GM12874 (cell line): ENCODE results near the gene STXBP1.

ENCODE experiments used
- TF ChIP-seq, protein P1 (sequence below): IDR thresholded peaks from 2 replicates; pipeline ENCODE4 v1.5.1; 2011; ENCODE audit warnings: low read depth, mild to moderate bottlenecking, control low read depth, low read length, moderate library complexity; ENCODE audit not compliant: insufficient read depth

The STXBP1 gene

DNA sequence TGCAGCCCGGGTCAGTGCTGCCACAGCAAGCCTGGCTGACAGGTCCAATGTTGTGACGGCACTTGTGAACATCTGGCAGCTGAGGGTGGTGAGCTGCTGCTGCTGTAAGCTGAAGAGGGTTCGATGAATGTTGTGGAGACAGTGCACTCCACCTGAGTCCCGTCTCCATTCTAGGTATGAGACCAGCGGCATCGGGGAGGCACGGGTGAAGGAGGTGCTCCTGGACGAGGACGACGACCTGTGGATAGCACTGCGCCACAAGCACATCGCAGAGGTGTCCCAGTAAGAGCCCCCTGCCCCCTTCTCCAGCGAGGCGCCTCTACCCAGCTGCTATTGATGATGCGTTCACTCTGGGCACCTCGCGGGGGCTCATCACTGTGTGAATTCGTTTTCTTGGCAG, 55.8 kb downstream of the STXBP1 start:
- TF ChIP-seq, protein P1, sequence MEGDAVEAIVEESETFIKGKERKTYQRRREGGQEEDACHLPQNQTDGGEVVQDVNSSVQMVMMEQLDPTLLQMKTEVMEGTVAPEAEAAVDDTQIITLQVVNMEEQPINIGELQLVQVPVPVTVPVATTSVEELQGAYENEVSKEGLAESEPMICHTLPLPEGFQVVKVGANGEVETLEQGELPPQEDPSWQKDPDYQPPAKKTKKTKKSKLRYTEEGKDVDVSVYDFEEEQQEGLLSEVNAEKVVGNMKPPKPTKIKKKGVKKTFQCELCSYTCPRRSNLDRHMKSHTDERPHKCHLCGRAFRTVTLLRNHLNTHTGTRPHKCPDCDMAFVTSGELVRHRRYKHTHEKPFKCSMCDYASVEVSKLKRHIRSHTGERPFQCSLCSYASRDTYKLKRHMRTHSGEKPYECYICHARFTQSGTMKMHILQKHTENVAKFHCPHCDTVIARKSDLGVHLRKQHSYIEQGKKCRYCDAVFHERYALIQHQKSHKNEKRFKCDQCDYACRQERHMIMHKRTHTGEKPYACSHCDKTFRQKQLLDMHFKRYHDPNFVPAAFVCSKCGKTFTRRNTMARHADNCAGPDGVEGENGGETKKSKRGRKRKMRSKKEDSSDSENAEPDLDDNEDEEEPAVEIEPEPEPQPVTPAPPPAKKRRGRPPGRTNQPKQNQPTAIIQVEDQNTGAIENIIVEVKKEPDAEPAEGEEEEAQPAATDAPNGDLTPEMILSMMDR: no peak

DNA sequence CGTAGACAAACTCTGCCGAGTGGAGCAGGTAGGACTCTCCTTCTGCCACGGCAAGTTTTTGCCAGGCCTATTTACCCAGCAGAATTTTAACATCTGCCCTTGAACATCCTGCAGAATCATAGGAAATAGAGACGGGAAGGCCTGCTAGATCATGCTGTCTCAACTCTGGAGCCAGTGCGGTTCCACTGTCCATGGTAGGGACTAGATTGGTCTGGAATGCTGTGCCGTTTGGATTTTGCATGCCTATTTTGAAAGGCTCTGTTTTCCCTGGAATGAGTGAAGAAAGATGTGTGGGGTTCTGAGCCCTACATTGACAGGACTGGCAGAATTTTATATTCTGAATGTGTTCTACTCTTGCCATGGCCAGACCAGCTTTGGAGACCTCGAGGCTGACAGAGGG, 61.2 kb downstream of the STXBP1 start:
- TF ChIP-seq, protein P1: no peak

DNA sequence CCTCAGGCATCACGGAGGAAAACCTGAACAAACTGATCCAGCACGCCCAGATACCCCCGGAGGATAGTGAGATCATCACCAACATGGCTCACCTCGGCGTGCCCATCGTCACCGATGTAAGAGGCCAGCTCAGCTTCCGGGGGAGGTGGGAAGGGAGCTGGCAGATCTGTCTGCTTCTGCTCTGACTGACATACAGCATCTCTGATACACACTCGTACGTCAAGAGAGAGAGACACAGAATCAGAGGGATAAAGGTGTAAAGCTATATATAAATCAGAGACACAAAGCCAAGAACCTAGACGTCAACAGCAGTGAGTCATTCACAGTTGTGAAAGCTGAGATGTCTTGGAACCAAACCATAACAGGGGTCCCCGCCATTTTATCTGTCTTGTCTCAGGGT, 64.6 kb downstream of the STXBP1 start:
- TF ChIP-seq, protein P1: no peak

DNA sequence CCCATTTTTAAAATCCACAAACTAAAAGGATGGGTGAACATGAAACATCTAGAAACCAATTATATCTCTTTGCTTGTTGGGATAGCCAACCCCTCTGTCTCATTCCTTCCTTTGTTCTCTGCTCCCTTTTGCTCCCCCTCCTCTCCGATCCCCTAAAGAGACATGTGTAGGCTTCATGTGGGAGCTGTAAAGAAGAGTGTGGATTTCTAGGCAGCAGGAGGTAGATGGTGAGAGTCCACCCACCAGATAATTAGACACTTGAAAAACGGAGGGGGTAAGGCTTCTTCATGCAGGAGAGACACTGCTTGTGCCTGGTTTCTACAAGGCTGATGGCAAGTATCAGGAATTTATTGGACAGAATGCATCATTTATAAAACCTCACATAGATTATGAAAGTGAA, 67.4 kb downstream of the STXBP1 start:
- TF ChIP-seq, protein P1: no peak

DNA sequence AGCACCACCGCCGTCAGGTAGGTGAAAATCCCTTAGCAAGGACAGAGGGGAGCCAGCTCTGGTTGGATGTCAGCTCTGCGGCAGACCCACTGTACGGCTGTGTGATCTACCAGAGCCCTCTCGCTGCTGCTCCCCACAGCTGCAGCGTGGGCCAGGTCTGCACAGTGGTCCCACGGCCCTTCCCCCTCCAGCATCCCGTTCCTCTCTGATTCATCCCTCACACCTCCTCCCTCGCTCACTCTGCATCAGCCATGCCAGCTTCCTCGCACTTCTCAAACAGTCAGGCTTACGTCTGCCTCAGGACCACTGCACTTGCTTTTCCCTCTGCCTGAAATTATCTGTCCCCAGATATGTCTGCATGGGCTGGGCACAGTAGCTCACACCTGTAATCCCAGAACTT, 68.1 kb downstream of the STXBP1 start:
- TF ChIP-seq, protein P1: no peak

DNA sequence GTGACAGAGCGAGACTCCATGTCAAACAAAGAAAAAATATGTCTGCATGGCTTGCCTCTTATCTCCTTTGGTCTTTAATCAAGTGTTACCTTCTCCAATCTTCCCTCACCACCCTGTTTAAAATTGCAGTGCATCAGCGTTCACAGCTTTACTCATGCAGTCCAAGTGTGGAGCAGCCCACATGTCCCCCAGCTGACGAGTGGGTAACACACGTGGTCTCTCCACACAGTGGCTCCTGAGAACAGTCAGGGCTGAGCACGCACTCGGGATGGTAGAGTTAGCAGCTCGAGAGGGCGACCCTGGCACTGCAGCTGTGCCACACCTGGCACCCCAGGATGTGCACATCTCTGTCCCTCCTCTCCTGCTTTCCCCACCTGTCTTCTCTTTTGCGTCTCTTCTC, 68.8 kb downstream of the STXBP1 start:
- TF ChIP-seq, protein P1: no peak

DNA sequence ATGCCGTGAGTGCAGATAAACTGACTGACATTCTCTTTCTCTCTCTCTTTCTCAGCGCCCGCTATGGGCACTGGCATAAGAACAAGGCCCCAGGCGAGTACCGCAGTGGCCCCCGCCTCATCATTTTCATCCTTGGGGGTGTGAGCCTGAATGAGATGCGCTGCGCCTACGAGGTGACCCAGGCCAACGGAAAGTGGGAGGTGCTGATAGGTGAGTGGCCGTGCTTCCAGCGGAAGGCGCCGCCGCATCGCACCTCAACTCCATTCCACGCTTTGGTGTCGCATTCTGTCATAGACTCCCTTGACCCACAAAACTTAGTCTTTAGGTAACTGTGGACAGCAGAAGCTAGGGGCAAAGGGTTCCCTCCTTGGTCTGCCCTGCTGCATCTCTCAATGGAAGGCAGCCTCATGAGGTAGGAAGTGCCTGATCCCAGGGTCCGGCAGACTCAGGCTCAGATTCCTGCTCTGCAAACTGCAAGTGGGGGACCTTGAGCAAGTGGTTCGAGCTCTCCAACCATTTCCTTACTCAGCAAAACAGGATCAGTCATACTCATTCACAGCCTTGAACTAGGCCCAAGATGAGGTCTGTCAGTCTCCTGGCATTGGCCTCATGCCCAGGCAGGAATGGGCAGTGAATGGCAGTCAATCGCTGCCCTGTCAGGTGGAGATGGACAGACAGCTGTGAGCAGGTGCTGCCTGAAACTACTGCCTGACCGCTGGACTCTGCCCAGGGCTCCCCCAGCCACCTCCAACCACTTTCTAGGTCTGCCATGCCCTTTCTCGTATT, 70.5 kb downstream of the STXBP1 start:
- TF ChIP-seq, protein P1: no peak
